Measurements from ENCODE around the gene WFDC12.

The WFDC12 gene

DNA sequence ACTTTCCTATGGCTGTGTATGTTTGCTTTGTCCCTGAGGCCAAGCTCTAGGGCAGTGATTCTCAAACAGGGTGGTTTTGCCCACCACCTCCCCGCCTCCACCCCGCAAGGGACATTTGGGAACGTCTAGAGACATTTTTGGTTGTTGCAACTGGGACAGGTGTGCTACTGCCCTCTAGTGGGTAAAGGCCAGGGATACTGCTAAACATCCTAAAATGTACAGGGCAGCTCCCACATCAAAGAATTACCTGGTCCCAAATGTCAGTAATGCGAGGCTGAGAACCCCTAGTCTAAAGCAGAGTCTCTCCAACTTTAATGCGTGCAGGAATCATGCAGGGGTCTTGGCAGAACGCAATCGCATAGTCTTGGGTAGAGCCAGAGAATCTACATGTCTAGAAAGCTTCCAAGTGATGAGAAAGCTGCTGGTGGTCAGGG lies 28.4 kb downstream of the WFDC12 start:
- Histone ChIP-seq H3K4me1 (ENCODE audit: control insufficient read depth in 1 of 2, insufficient read depth in 1 of 2, low read depth in 1 of 2, low read length in 1 of 2) (peaks cover 12 to 13% of the 10 kb centered on the region in 2 experiments), H3K36me3 (peaks cover 38% of the 10 kb centered on the region), H3K27ac (no peak overlapping the region), H3K27me3 (peaks cover 49% of the 10 kb centered on the region), H3K9me3 (no peaks in the 10 kb centered on the region), H3K4me3 (ENCODE audit: low read depth in 1 of 2, low read length in 1 of 2) (no peak overlapping the region)
- TF ChIP-seq, protein P1, sequence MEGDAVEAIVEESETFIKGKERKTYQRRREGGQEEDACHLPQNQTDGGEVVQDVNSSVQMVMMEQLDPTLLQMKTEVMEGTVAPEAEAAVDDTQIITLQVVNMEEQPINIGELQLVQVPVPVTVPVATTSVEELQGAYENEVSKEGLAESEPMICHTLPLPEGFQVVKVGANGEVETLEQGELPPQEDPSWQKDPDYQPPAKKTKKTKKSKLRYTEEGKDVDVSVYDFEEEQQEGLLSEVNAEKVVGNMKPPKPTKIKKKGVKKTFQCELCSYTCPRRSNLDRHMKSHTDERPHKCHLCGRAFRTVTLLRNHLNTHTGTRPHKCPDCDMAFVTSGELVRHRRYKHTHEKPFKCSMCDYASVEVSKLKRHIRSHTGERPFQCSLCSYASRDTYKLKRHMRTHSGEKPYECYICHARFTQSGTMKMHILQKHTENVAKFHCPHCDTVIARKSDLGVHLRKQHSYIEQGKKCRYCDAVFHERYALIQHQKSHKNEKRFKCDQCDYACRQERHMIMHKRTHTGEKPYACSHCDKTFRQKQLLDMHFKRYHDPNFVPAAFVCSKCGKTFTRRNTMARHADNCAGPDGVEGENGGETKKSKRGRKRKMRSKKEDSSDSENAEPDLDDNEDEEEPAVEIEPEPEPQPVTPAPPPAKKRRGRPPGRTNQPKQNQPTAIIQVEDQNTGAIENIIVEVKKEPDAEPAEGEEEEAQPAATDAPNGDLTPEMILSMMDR (IDR thresholded peaks at IDR 0.05): no peak

- TF ChIP-seq, protein P1 (IDR thresholded peaks at IDR 0.05): no peak
- Histone ChIP-seq H3K4me3 (ENCODE audit: low read depth in 1 of 2, low read length in 1 of 2) (no peak overlapping the region), H3K27me3 (peaks cover 41% of the 10 kb centered on the region), H3K4me1 (ENCODE audit: control insufficient read depth in 1 of 2, insufficient read depth in 1 of 2, low read depth in 1 of 2, low read length in 1 of 2) (peaks cover 9 to 13% of the 10 kb centered on the region in 2 experiments), H3K36me3 (peaks cover 46% of the 10 kb centered on the region), H3K27ac (no peak overlapping the region), H3K9me3 (no peaks in the 10 kb centered on the region)
These were observed 29.2 kb downstream of the WFDC12 start for GRCh38 chr20:45094864-45095574.

DNA sequence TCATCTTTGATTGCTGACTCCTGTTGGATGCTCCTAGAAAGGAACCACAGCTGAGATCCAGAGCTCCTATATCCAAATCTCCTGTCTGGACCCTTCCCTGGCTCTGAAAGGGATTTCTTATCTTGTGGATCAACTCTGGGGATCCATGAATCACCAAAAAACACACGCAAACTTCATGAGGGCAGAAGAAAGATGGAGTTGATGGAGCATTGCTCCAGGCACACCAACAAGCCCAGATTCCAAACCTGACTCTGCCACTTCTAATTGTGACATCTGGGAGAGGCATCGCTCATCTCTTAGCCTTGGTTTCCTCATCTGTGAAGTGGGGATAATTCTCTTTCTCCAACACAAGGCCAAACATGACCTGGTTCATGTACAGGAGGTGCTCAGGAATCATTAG lies 30.1 kb downstream of the WFDC12 start:
- Histone ChIP-seq H3K9me3 (no peaks in the 10 kb centered on the region), H3K27ac (no peak overlapping the region)
- TF ChIP-seq, protein P1 (IDR thresholded peaks at IDR 0.05): no peak

DNA sequence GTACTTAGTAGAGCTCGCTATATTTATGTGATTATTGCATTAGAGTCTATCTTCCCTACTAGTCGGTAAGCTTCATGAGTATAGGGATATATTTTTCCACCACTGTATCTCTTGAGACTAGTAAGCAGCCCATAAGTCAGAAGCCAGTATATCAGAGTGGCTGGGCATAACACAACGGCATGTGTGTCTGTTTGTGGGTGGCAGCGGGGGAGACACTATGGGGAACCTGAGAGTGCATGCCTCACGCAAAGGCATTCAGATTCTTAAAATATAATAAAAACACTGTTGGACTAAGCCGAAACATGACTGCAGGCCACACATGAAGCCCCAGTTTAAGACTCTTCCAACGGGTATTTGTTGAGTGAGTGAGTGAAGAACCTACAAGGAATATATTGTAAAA lies 31.4 kb downstream of the WFDC12 start:
- no peak overlapping the region for H3K4me3 ChIP-seq (ENCODE audit: low read depth in 1 of 2, low read length in 1 of 2)
- peaks cover 20% of the 10 kb centered on the region for H3K27me3 ChIP-seq
- TF ChIP-seq, protein P1 (IDR thresholded peaks at IDR 0.05): no peak
- H3K27ac ChIP-seq: no peak overlapping the region
- H3K4me1 ChIP-seq (ENCODE audit: control insufficient read depth in 1 of 2, insufficient read depth in 1 of 2, low read depth in 1 of 2, low read length in 1 of 2): peaks cover 4 to 5% of the 10 kb centered on the region in 2 experiments
- H3K9me3 ChIP-seq: no peaks in the 10 kb centered on the region
- peaks cover 65% of the 10 kb centered on the region for H3K36me3 ChIP-seq

More for the DNA sequence above, 30.1 kb downstream of the WFDC12 start:
- H3K36me3 ChIP-seq: peaks cover 54% of the 10 kb centered on the region
- H3K4me3 ChIP-seq (ENCODE audit: low read depth in 1 of 2, low read length in 1 of 2): no peak overlapping the region
- peaks cover 33% of the 10 kb centered on the region for H3K27me3 ChIP-seq
- peaks cover 9 to 13% of the 10 kb centered on the region in 2 experiments for H3K4me1 ChIP-seq (ENCODE audit: control insufficient read depth in 1 of 2, insufficient read depth in 1 of 2, low read depth in 1 of 2, low read length in 1 of 2)

- H3K27me3 ChIP-seq: peaks cover 4% of the 10 kb centered on the region
- peaks cover 81% of the 10 kb centered on the region for H3K36me3 ChIP-seq
- no peak overlapping the region for H3K27ac ChIP-seq
- H3K9me3 ChIP-seq: no peaks in the 10 kb centered on the region
- H3K4me1 ChIP-seq (ENCODE audit: control insufficient read depth in 1 of 2, insufficient read depth in 1 of 2, low read depth in 1 of 2, low read length in 1 of 2): no peaks in the 10 kb centered on the region
- TF ChIP-seq, protein P1 (IDR thresholded peaks at IDR 0.05): no peak
- no peak overlapping the region for H3K4me3 ChIP-seq (ENCODE audit: low read depth in 1 of 2, low read length in 1 of 2)
These were observed 32.9 kb downstream of the WFDC12 start for GRCh38 chr20:45091366-45091765.

All from neutrophil (primary cell).